SK-N-SH (cell line): ENCODE measurements around the gene HOXC4. TPM values are rescaled to one million over a fixed set of nuclear protein-coding genes. Genes with fewer than 3 reads are reported as not detected.

Source experiments
- CTCF ChIA-PET: fragments of 300-600, 350-600 bp; formaldehyde crosslinking; extraction: SDS; loops from one replicate; lab custom pipeline; 2021; lab: Yijun Ruan, JAX
- POLR2A ChIA-PET: fragments of 350-600 bp; sonication (Branson Sonifier 250); formaldehyde crosslinking; extraction: SDS; loops from one replicate; lab custom pipeline; 2020; ENCODE audit warnings: antibody characterized with exemption, inconsistent platforms; lab: Yijun Ruan, JAX
- DNase-seq: peaks from one replicate; pipeline ENCODE4 v3.0.0; 2012
- H2AFZ ChIP-seq: fragments of 200-600 bp; sonication (generic); 2 replicates; pipeline ENCODE4 v1.8.1; 2016; ENCODE audit warnings: antibody characterized with exemption, mild to moderate bottlenecking, low read depth
- H3F3A ChIP-seq: fragments of 200-600 bp; sonication (generic); replicated peaks from 2 replicates; pipeline ENCODE3; 2016; ENCODE audit warnings: antibody characterized with exemption, mild to moderate bottlenecking; ENCODE audit not compliant: insufficient read depth
- H3K27ac ChIP-seq, 2 experiments: fragments of 200-500 bp in 1 of 2; fragments of 200-600 bp in 1 of 2; sonication (Bioruptor generic) in 1 of 2; sonication (generic), shearing (Covaris generic) in 1 of 2; 2 replicates each; pipeline versions ENCODE4 v1.5.1 to v1.6.1; 2014 to 2016; ENCODE audit warnings: low read depth in 2 of 2, inconsistent platforms in 1 of 2, low read length in 1 of 2, mild to moderate bottlenecking in 1 of 2, mixed read lengths in 1 of 2
- H3K27me3 ChIP-seq: fragments of 200-600 bp; sonication (generic), shearing (Covaris generic); 2 replicates; pipeline ENCODE4 v1.6.1; 2016; ENCODE audit warnings: mixed run types; ENCODE audit not compliant: insufficient read depth
- H3K36me3 ChIP-seq, 2 experiments: fragments of 200-500 bp in 1 of 2; fragments of 200-600 bp in 1 of 2; sonication (Bioruptor generic) in 1 of 2; sonication (generic) in 1 of 2; replicated peaks in 1 of 2; 2 replicates each; pipeline versions ENCODE3 to v1.5.1; 2014 to 2016; ENCODE audit warnings: low read length in 1 of 2, mild to moderate bottlenecking in 1 of 2; ENCODE audit not compliant: insufficient read depth in 2 of 2, control insufficient read depth in 1 of 2
- H3K4me1 ChIP-seq, 2 experiments: fragments of 200-500 bp in 1 of 2; fragments of 200-600 bp in 1 of 2; sonication (Bioruptor generic) in 1 of 2; sonication (generic), shearing (Covaris generic) in 1 of 2; 2 replicates each; pipeline versions ENCODE4 v1.5.1 to v1.6.1; 2014 to 2016; ENCODE audit warnings: low read depth in 1 of 2, low read length in 1 of 2, mixed run types in 1 of 2; ENCODE audit not compliant: insufficient read depth in 2 of 2, control insufficient read depth in 1 of 2
- H3K4me2 ChIP-seq: fragments of 200-600 bp; sonication (generic), shearing (Covaris generic); 2 replicates; pipeline ENCODE4 v1.6.1; 2017; ENCODE audit warnings: mixed run types
- H3K4me3 ChIP-seq, 2 experiments: fragments of 200-500 bp in 1 of 2; fragments of 200-600 bp in 1 of 2; sonication (Bioruptor generic) in 1 of 2; sonication (generic), shearing (Covaris generic) in 1 of 2; 2 replicates each; pipeline versions ENCODE4 v1.5.1 to v1.8.1; 2014 to 2016; ENCODE audit warnings: low read depth in 2 of 2, inconsistent platforms in 1 of 2, low read length in 1 of 2, mild to moderate bottlenecking in 1 of 2, mixed read lengths in 1 of 2, moderate library complexity in 1 of 2
- H3K79me2 ChIP-seq: fragments of 200-600 bp; sonication (generic); 2 replicates; pipeline ENCODE4 v1.8.1; 2017; ENCODE audit warnings: mild to moderate bottlenecking; ENCODE audit not compliant: insufficient read depth
- H3K9ac ChIP-seq: fragments of 200-600 bp; sonication (generic); 2 replicates; pipeline ENCODE4 v1.6.1; 2017; ENCODE audit warnings: mixed run types
- H3K9me2 ChIP-seq: fragments of 200-600 bp; sonication (generic); 2 replicates; pipeline ENCODE4 v1.6.1; 2017; ENCODE audit warnings: mixed run types
- H3K9me3 ChIP-seq: fragments of 200-600 bp; sonication (generic); 2 replicates; pipeline ENCODE4 v1.6.1; 2017; ENCODE audit warnings: mixed run types, mild to moderate bottlenecking, moderate library complexity
- H4K20me1 ChIP-seq: fragments of 200-600 bp; sonication (generic); 2 replicates; pipeline ENCODE4 v1.6.1; 2017; ENCODE audit warnings: mild to moderate bottlenecking, mixed run types; ENCODE audit not compliant: insufficient read depth
- CHD2 ChIP-seq: fragments of 150-350 bp; IDR thresholded peaks from 2 replicates; pipeline ENCODE4 v1.6.1; 2018; ENCODE audit warnings: low read length; ENCODE audit not compliant: partially characterized antibody
- CTCF ChIP-seq: fragments of 200-600 bp; sonication (generic); IDR thresholded peaks from 2 replicates; pipeline ENCODE4 v1.6.1; 2017; ENCODE audit warnings: antibody characterized with exemption, mild to moderate bottlenecking, moderate library complexity
- ELF1 ChIP-seq: IDR thresholded peaks from 2 replicates; pipeline ENCODE4 v1.4.0; 2012
- EZH2phosphoT487 ChIP-seq: fragments of 200-600 bp; sonication (generic); IDR thresholded peaks from 2 replicates; pipeline ENCODE4 v1.6.1; 2017; ENCODE audit warnings: low read depth, mixed run types, mild to moderate bottlenecking, antibody characterized with exemption, moderate library complexity, borderline replicate concordance
- FOSL2 ChIP-seq: IDR thresholded peaks from 2 replicates; pipeline ENCODE4 v1.4.0; 2012; ENCODE audit warnings: low read depth, mild to moderate bottlenecking, moderate library complexity, borderline replicate concordance
- FOXJ3 ChIP-seq: sonication (generic); formaldehyde crosslinking; IDR thresholded peaks from 2 replicates; pipeline ENCODE4 v1.5.1; 2020; ENCODE audit warnings: mild to moderate bottlenecking, missing genetic modification reagents
- FOXM1 ChIP-seq: IDR thresholded peaks from 2 replicates; pipeline ENCODE4 v1.4.0; 2012; ENCODE audit warnings: low read depth, mild to moderate bottlenecking
- GABPA ChIP-seq: IDR thresholded peaks from 2 replicates; pipeline ENCODE4 v1.4.0; 2012; ENCODE audit warnings: low read depth, mild to moderate bottlenecking
- JUND ChIP-seq: IDR thresholded peaks from 2 replicates; pipeline ENCODE4 v1.4.0; 2012
- MEF2A ChIP-seq: IDR thresholded peaks from 2 replicates; pipeline ENCODE4 v1.4.0; 2012; ENCODE audit warnings: low read depth, borderline replicate concordance
- MXI1 ChIP-seq: IDR thresholded peaks from 2 replicates; pipeline ENCODE4 v1.6.1; 2012; ENCODE audit warnings: mild to moderate bottlenecking, low read depth, low read length, improper control_type of control experiment
- NFIC ChIP-seq: IDR thresholded peaks from 2 replicates; pipeline ENCODE4 v1.4.0; 2012; ENCODE audit warnings: borderline replicate concordance
- POLR2AphosphoS5 ChIP-seq: IDR thresholded peaks from 2 replicates; pipeline ENCODE4 v1.6.1; 2012; ENCODE audit warnings: low read depth, low read length
- RAD21 ChIP-seq: IDR thresholded peaks from 2 replicates; pipeline ENCODE4 v1.6.1; 2012; ENCODE audit warnings: mild to moderate bottlenecking, low read length
- RCOR1 ChIP-seq: fragments of 150-350 bp; IDR thresholded peaks from 2 replicates; pipeline ENCODE4 v1.6.1; 2017; ENCODE audit warnings: antibody characterized with exemption, low read length
- RFX5 ChIP-seq: IDR thresholded peaks from 2 replicates; pipeline ENCODE4 v1.6.1; 2012; ENCODE audit warnings: mild to moderate bottlenecking, improper control_type of control experiment, low read length
- RXRA ChIP-seq: IDR thresholded peaks from 2 replicates; pipeline ENCODE4 v1.4.0; 2012; ENCODE audit warnings: low read depth, mild to moderate bottlenecking, borderline replicate concordance
- SIN3A ChIP-seq: IDR thresholded peaks from 2 replicates; pipeline ENCODE4 v1.6.1; 2012; ENCODE audit warnings: low read depth, mild to moderate bottlenecking, low read length, moderate library complexity, borderline replicate concordance
- TAF1 ChIP-seq: IDR thresholded peaks from 2 replicates; pipeline ENCODE4 v1.6.1; 2012; ENCODE audit warnings: low read depth, mild to moderate bottlenecking, low read length, moderate library complexity, borderline replicate concordance
- TCF12 ChIP-seq: IDR thresholded peaks from 2 replicates; pipeline ENCODE4 v1.4.0; 2012
- TEAD4 ChIP-seq: IDR thresholded peaks from 2 replicates; pipeline ENCODE4 v1.4.0; 2012; ENCODE audit warnings: mild to moderate bottlenecking, borderline replicate concordance; ENCODE audit not compliant: insufficient read depth
- YY1 ChIP-seq: IDR thresholded peaks from 2 replicates; pipeline ENCODE4 v1.4.0; 2012; ENCODE audit warnings: low read depth, mild to moderate bottlenecking
- ZBTB33 ChIP-seq: IDR thresholded peaks from 2 replicates; pipeline ENCODE4 v1.4.0; 2012; ENCODE audit warnings: low read depth, borderline replicate concordance
- WGBS: methylation state at CpG from one replicate; pipeline ENCODE4 v1.1.6; 2017; ENCODE audit warnings: low lambda C conversion rate; 5-methylcytosine and 5-hydroxymethylcytosine counted together
- polyA plus RNA-seq, 3 experiments: library from polyadenylated mRNA; depleted of rRNA; stranded (reverse); fragments of >200 nt; gene quantifications; 2 replicates each; pipeline ENCODE4 v1.2.3, GENCODE V29; 2012
- TF ChIP-seq, protein P1 (sequence below): fragments of 150-350 bp; IDR thresholded peaks from 2 replicates; pipeline ENCODE4 v1.6.1; 2016; ENCODE audit warnings: mild to moderate bottlenecking, low read depth, low read length

HOXC4 gene
- polyA plus RNA-seq, 1 of the 3 experiments (the other 2 are of a cell fraction), result 3.7 TPM

GRCh38 chr12:54051874-54052437 is 1.7 kb upstream of the HOXC4 start (continued):
- TF ChIP-seq CTCF (no peak), JUND (no peak), TAF1 (no peak), FOSL2 (no peak), TEAD4 (no peak), NFIC (no peak), RFX5 (no peak), MEF2A (no peak), TCF12 (no peak), POLR2AphosphoS5 (no peak)

DNA sequence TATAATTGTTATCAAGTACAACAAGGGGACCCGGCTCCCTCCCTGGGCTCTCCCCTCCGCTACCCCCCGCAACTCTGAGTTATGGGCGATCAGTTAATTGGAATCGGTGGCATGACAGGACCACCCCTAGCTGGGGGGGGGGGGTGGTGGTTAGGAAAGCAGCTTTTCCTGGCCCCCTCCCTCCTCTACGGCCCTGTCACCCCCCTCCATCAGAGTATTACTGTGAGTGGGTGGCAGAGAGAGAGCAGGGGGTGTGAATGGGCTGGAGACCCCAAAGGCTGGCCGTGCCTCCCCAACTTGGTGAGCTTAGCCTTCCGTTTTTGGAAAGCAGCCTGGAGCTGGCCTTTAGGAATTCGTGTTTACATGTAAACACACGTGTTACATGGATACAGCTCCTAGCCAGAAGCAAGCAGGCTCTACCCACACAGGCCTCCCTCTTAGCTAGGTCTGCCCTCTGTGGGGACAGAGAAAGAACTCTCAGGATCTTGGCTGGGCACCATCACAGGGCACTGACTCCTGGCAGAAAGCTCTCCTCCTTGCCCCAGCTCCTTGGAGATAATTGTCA is 1.1 kb upstream of the HOXC4 start:
- peak overlapping the region; percentile 98; the same call in 1 of the 2 replicates for H2AFZ ChIP-seq
- 91% methylated on average over 10 of the region's 10 CpGs for WGBS
- H3K9ac ChIP-seq, result peak overlapping the region; percentile 81
- ChIA-PET POLR2A (interaction anchor here (0.7 to 3.6 kb wide), 9 partner anchors 13 to 228 kb away, joined by 3 to 25 read pairs (median 4); partner anchors contain the start of genes HNRNPA1, HOXC5 and SMUG1), CTCF (interaction anchor here (0.6 to 5.0 kb wide), 16 partner anchors 9 to 162 kb away, joined by 3 to 45 read pairs (median 4); partner anchors contain the start of genes HOXC5, HOXC8 and SMUG1)
- H4K20me1 ChIP-seq, result no peaks in the 10 kb centered on the region
- H3F3A ChIP-seq, result peaks cover 8% of the 10 kb centered on the region
- peaks cover 25% of the 10 kb centered on the region for H3K79me2 ChIP-seq
- peak overlapping the region; percentile 86 for H3K4me2 ChIP-seq
- H3K9me2 ChIP-seq, result no peaks in the 10 kb centered on the region
- peak overlapping the region; percentile 82 to 85 for H3K4me3 ChIP-seq
- H3K9me3 ChIP-seq, result no peaks in the 10 kb centered on the region
- no peaks in the 10 kb centered on the region for H3K27me3 ChIP-seq
- no peak for TF ChIP-seq RCOR1
- no peak for TF ChIP-seq MXI1
- TF ChIP-seq CTCF, result no peak
- TF ChIP-seq RAD21, result no peak
- TF ChIP-seq EZH2phosphoT487, result no peak
- no peak for TF ChIP-seq MEF2A
- TF ChIP-seq FOXM1, result no peak
- no peak for TF ChIP-seq POLR2AphosphoS5
- no peak for TF ChIP-seq GABPA
- TF ChIP-seq ELF1, result no peak
- no peak for TF ChIP-seq SIN3A
- TF ChIP-seq YY1, result no peak
- no peak for TF ChIP-seq ZBTB33
- TF ChIP-seq CHD2, result no peak
- TF ChIP-seq RXRA, result no peak
- TF ChIP-seq FOXJ3 (CRISPR knock-in tag), result no peak
- TF ChIP-seq, protein P1, sequence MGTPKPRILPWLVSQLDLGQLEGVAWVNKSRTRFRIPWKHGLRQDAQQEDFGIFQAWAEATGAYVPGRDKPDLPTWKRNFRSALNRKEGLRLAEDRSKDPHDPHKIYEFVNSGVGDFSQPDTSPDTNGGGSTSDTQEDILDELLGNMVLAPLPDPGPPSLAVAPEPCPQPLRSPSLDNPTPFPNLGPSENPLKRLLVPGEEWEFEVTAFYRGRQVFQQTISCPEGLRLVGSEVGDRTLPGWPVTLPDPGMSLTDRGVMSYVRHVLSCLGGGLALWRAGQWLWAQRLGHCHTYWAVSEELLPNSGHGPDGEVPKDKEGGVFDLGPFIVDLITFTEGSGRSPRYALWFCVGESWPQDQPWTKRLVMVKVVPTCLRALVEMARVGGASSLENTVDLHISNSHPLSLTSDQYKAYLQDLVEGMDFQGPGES, result no peak
- peaks cover 15 to 27% of the 10 kb centered on the region in 2 experiments; a peak in 3 of 4 replicates for H3K4me1 ChIP-seq
- H3K36me3 ChIP-seq, result peaks cover 0 to 2% of the 10 kb centered on the region in 2 experiments
- peak; percentile 51 for DNase-seq
- peak overlapping the region; percentile 57 to 96; a peak in 3 of 4 replicates for H3K27ac ChIP-seq
